GM18907 (cell line): Measurements from ENCODE around the gene POLR1C.
"Not testable (repeated sequence)": the region's sequence is repeated elsewhere in the genome, so short reads cannot be mapped to it uniquely, and the experiment has no call there.

Experiments used
- ATAC-seq: cut with Tn5 transposase; IDR thresholded peaks from one replicate; pipeline ENCODE4 v1.9.1; 2021; ENCODE audit warnings: mild to moderate bottlenecking, moderate library complexity; ENCODE audit not compliant: unreplicated experiment

The POLR1C gene, protein sequence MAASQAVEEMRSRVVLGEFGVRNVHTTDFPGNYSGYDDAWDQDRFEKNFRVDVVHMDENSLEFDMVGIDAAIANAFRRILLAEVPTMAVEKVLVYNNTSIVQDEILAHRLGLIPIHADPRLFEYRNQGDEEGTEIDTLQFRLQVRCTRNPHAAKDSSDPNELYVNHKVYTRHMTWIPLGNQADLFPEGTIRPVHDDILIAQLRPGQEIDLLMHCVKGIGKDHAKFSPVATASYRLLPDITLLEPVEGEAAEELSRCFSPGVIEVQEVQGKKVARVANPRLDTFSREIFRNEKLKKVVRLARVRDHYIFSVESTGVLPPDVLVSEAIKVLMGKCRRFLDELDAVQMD

DNA sequence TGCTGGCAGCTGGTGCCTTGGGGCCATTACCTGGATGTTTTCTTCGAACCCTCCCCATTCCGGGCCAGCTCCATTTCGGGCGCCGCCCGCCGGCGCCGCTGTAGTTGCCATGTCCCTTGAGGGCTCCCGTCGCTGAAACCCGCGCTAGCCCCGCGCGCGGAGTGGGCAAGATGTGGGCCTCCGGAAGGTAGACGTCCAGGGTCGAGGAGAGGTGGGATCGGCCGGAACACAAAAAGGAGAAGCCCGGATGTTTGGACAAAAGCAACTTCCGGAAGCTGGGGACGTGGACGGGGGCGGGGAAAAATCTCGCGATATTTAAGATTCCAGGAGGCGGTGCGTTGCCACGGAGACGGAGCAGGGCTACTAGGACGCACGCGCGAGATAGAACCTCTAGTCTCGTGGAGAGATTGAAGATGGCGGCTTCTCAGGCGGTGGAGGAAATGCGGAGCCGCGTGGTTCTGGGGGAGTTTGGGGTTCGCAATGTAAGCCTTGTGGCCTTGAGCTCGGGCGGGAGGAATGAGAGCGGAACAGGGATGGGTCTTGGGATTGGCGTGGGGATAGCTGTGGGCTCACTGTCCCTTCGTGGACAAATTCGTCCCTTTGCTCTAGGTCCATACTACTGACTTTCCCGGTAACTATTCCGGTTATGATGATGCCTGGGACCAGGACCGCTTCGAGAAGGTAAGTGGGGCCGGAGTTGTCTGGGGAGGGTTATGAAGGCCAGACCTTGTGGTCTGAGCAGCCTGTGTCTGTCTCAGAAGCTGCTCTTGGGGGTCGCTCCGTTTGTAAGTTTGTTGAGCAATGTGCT, at the start of gene POLR1C, which contains the start of gene YIPF3:
Gene POLR1C (plus strand): TSS at position 393 of the 808 bp plus-strand sequence. CDS start 21 bp downstream, at position 414.
Gene YIPF3 (minus strand): TSS at position 230 of the 808 bp plus-strand sequence. CDS start 119 bp downstream, at position 111.
- peak; percentile 83 for ATAC-seq

DNA sequence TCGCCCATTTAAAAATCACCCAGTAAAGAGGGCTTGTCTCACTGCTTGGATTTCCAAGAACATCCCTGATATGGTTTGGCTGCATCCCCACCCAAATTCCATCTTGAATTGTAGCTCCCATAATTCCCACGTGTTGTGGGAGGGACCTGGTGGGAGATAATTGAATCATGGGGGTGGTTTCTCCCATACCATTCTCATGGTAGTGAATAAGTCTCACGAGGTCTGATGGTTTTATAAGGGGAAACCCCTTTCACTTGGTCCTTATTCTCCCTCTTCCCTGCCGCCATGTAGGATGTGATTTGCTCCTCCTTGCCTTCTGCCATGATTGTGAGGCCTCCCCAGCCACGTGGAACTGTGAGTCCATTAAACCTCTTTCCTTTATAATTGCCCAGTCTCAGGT, 49.6 kb upstream of the POLR1C start:
- not testable (repeated sequence) for ATAC-seq

DNA sequence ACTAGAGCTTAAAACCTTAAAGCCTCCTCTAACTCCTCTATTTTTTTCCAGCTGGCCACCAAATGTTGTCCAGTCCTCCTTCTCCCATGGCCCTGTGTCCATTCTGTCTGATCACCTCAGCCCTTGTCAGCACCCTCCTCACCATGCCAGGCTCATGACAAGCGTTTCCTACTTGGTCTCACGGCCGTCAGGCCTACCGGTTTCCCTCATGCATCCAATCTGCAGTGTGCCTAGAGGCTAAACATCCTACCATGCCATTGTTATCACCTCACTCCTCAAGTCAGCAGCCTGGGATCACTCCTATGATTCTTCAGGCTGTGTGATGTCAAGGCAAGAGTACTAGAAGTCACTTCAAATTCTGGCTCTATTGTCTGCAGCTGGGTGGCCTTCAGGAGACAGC, 49.1 kb upstream of the POLR1C start:
- no peak for ATAC-seq

- no peak for ATAC-seq
Measured at GRCh38 chr6:43468240-43468639, 48.6 kb upstream of the POLR1C start.

GRCh38 chr6:43468748-43469681, 47.9 kb upstream of the POLR1C start:
- no peak for ATAC-seq

GRCh38 chr6:43469947-43470346, 46.9 kb upstream of the POLR1C start:
- no peak for ATAC-seq

GRCh38 chr6:43471399-43471798, 45.5 kb upstream of the POLR1C start:
- ATAC-seq = no peak

GRCh38 chr6:43472515-43472914, 44.4 kb upstream of the POLR1C start:
- no peak for ATAC-seq

GRCh38 chr6:43475516-43475915, 41.4 kb upstream of the POLR1C start:
- no peak for ATAC-seq

GRCh38 chr6:43476746-43477145, 40.1 kb upstream of the POLR1C start:
- ATAC-seq = no peak

DNA sequence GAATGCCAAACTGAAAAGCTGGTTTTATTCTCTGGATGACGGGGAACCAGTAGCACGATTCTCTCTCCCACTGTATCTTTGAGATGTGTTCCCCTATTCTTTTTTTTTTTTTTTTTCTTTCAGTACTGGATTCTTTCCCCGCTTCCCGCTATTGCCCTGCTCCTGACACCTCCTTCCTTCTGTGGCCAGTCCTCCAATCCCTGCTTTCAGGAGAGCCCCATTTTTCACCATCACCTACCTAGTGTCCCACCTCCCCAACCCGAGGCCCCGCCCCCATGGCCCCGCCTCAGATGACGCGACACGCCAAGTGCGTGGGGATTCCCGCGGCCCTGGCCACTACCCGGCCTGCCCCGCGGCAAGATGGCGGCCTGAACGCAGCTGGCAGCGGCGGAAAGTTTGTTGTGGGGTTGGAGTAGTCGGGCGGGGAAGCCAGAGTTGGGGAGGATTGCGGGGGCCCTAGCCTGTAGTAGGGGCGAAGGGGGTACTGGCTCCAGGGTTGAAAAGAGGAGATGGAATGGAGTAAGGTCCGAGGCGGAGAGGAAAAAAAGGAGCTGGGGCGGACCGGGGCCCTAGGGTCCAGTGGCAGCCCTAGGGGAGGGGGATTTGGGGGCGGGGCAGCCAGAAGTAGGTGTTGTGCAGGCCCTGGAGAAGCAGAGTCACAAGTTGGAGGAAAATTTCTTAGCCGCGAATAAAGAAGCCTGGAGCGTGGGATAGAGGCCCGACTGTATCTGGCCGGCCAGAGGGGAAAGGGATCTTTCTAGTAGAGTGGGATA, 39.5 kb upstream of the POLR1C start, which contains the start of gene TJAP1:
Gene TJAP1 (plus strand): TSS at position 336 of the 773 bp plus-strand sequence. CDS start 21,432 bp downstream, outside the sequence.
- peak; percentile 90 for ATAC-seq

DNA sequence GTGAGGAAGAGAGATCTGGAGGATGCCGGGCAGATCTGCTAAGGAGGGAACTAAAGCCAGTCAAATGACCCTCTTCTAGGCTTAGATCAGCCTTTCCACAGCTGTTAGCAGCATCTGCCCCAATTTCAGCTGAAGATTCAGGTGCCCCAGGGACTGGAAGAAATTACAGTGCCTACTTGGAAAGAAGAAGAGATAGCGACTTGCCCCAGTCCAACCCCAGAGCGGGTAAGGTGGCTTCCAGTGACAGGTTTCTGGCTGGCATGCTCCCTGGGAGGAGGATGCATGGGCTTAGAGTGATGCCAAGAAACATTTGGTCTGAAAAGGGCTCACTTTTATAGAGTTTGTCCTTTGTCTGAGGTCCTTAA, 38.9 kb upstream of the POLR1C start:
- ATAC-seq = no peak

GRCh38 chr6:43481075-43481474, 35.8 kb upstream of the POLR1C start:
- no peak for ATAC-seq

DNA sequence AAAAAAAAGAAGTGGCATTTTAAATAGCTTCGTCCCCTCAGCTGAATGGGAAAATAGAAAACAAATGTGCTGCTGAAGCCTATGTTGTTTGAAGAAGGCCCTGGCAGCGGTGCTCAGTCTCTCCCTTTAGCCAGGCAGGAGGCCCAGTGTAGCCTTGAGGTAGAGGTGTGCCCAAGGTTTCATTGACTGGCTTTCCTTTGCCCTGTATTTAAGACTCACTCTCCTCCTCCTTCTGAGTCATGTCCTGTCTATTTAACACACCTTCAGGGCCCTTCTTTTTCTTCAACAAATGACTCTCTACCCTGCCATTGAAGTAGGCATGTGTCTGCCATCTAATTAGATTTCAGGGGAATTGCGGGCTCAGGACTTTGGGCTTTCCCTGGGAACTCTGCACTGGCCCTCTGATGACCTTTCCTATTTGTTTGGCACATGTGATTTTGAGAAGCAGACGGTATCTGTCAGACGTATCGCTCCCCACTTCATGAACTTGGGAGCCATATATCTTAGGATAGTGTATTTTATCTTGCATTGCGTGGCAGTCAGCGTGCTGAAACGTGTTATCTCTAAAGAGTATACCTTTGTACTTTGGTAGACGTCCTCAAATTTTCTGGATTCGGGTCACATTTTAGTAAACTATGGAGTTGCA, 35.2 kb upstream of the POLR1C start:
- ATAC-seq = no peak

- ATAC-seq = no peak
Measured at GRCh38 chr6:43488667-43489276, 28.1 kb upstream of the POLR1C start.

DNA sequence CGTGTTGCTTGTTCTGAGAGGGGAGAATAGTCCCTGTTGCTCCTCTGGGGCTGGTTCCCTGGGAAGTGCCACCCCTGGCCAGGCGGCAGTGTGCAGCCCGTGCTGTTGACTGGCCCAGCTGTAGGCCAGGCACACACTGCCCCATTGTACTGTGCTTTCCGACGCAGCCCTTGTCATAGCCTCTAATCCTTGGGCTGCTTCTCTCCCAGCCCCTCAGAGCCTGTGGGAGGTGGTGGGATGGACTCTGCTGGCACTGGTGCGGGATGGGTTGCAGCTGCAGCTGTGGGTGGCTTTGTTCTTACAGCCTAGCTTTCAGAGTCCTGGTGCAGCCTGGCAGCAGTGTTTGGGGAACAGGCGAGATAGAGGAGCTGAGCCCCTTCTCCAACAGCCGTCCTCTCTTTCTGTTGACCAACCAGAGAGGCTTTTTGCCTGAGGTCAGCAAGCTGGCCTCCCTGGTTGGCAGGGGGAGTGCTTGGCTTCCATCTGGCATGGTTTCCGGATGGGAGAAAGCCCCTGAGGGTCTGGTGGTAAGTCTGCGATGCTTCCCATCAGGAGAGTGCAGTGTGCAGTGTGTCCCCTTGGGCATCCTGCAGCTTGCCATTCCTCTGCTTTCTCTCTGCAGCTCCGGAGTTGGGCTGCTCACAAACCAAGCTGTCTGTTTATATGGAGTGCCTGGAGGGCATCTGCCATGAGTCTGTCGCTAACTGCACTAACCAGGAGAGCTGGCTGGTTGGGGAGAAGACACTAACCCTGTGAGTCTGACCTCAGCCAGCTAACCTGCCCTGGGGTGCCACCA, 27.4 kb upstream of the POLR1C start:
- ATAC-seq = no peak

- no peak for ATAC-seq
Measured at GRCh38 chr6:43490523-43490939, 26.4 kb upstream of the POLR1C start.
